ENCODE measurements around the gene GLT6D1.

The GLT6D1 gene

GRCh38 chr9:135588886-135589595 lies 50.3 kb downstream of the GLT6D1 start:
- no peak for DNase-seq (ENCODE audit: insufficient read length, low spot score)
- FAIRE-seq, result no peak

DNA sequence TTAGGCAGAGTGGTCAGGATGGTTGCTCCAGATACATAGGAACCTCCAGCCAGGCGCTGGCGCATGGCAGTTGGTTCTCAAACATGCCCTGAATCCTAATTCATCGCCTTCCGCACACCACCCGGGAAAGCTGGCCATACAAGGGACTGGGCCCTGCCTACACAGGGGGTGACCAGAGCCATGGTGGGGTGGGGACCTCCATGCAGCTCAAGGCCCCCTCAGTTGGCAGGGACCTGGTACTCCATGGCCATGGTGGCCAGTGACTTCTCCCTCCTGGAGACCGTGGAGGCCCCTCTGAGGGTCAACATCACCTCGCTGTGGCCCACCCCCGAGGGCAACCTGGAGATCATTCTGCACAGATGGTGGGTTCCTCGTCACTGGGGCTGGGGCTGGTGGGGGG lies 51.0 kb downstream of the GLT6D1 start:
- no peak for DNase-seq (ENCODE audit: insufficient read length, low spot score)

DNA sequence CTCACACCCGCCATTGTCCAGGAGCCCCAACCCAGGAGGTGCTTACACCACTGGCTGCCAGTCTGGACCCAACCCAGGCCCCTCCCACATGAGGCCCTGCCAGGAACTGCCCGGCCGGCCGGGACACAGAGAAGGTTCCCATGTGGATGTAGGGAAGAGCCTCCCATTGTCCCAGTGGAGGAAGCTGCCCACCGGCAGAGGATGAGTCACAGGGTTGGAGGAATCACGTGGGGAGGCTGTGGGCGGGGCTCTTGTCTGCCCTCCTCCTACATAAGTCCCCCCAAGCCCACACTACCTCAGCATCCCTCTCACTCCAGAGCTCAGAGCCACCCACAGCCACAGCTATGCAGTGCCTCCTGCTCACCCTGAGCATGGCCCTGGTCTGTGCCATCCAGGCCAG lies 51.7 kb downstream of the GLT6D1 start:
- DNase-seq (ENCODE audit: insufficient read length, low spot score) (no peak), FAIRE-seq (no peak)

More for the DNA sequence above, 51.0 kb downstream of the GLT6D1 start:
- FAIRE-seq, result no peak

GRCh38 chr9:135586601-135587109 lies 52.7 kb downstream of the GLT6D1 start:
- DNase-seq (ENCODE audit: insufficient read length, low spot score), result no peak
- no peak for FAIRE-seq

DNA sequence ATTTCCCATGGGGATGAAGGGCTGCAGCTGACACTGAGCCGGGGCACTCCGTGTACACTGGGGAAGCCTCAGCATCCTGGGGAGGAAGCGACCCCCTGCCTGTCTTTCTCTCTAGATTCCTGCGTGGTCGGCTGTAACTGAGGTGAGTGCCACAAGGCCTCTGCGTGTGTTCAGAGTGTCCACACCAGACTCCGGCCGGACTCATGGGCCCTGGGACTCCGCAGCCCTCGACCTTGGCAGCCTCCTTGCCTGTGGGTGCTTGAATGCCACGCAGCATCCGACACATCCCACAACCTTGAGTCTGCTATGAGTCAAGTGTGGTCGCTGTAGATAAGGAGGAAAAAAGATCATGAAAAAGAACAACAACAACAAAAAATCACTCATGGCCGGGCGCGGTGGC lies 54.4 kb downstream of the GLT6D1 start:
- DNase-seq (ENCODE audit: insufficient read length, low spot score) (no peak), FAIRE-seq (no peak)

DNA sequence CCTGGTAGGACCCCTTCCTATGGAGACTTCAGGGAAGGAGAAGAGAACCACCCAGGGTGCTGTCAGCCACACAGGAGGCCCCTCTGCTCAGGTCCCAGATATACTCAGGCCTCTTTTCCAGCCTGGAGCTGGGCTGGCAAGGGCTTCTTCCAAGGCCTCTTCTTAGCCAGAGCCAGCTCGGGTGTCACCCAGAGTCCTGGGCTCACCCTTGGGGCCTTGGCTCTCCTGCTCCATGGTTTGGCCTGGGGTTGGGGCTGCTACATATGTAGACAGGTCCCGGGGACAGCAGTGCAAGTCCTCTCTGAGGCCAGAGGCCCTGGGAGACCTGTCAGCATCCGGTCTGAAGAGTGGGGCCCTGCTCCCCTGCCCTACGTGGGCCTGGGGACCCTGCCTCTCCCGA lies 55.0 kb downstream of the GLT6D1 start:
- DNase-seq (ENCODE audit: insufficient read length, low spot score), result no peak
- FAIRE-seq, result no peak

DNA sequence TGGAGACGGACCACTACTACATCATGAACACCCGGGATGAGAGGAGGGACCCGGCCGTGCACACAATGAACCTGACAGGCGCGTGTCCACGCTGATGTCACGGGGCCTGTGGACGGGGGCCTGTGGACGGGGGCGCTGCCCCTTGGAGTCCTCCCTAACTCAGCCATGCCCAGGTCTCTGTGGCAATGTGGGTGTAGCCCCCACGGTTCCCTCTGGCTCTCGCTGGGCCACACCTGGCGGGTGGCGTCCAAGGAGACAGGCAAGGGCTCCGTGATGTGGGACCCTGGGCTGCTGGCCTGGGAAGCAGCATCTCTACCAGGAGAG lies 55.7 kb downstream of the GLT6D1 start:
- DNase-seq (ENCODE audit: insufficient read length, low spot score) (no peak), FAIRE-seq (no peak)

- no peak for DNase-seq (ENCODE audit: insufficient read length, low spot score)
- FAIRE-seq, result no peak
Measured at GRCh38 chr9:135582966-135583687, 56.2 kb downstream of the GLT6D1 start.

- no peak for FAIRE-seq
- no peak for DNase-seq (ENCODE audit: insufficient read length, low spot score)
Measured at GRCh38 chr9:135582541-135582940, 56.8 kb downstream of the GLT6D1 start.

DNA sequence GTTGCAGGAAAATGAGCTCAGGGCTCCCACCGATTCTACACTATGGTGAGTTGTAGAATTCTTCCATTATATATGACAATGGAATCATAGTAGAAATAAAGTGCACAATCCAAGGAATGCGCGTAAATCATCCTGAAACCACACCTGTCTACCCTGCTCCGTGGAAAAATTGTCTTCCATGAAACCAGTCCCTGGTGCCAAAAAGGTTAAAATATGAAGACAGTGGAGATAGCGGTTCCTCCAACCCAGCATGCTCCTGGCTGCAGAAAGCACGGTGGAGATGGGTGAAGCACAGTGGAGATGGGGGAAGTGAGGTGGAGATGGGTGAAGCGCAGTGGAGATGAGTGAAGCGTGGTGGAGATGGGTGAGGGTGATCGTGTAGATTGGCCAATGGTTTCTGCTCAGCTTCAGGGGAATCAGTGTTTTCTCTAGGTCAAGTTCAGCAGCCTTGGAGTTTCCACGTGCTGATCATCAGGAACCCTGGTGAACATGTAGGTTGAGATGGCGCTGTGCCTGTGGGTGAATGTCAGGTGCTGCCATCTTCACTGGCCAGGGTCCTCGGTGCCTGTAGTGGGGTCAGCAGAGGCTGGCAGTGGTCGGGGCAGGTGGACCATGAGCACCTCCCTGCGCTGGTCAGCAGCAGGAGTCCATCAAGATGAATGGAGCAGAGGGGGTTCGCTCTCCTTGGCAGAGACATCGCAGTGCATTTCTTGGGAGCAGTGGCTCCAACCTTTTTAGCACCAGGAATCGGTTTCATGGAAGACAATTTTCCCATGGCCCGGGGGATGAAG lies 57.5 kb downstream of the GLT6D1 start:
- DNase-seq (ENCODE audit: insufficient read length, low spot score) (no peak), FAIRE-seq (no peak)

DNA sequence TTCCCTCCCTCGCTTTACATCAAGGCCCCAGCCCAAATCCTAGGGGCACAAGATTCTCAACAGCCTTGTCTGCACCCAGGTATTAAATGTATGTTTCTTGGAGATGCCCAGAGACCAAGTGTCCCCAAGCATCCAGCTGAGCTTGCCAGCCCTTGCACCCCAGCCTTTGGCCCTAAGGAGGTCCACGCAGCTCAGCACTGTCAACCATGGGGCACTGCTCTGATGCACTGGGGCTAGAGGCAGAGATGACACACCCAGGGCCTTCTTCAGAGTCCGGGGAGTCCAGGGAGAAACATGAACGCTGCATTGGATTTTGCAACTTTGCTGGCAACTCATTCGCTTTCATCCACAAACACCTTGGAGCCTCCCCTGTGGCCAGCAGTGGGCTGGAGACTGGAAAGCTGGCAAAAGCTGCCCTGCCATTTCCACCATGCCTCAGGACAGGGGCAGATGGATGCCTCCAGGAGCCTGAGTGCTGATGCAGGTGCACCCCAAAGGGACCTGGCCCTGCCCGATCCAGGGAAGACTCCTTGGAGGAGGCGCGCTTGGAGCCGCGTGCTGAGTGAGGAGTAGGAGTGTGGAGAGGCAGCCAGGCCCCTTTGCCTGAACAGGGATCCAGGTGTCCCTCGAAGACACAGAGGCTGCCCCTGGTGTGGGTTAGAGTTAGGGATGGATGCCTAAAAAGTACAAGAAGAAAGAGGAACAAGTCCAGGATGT lies 58.5 kb downstream of the GLT6D1 start:
- FAIRE-seq (no peak), DNase-seq (ENCODE audit: insufficient read length, low spot score) (no peak)

- no peak for DNase-seq (ENCODE audit: insufficient read length, low spot score)
Measured at GRCh38 chr9:135579889-135580660, 59.3 kb downstream of the GLT6D1 start.

GRCh38 chr9:135579356-135579755 lies 60.0 kb downstream of the GLT6D1 start:
- FAIRE-seq, result no peak
- no peak for DNase-seq (ENCODE audit: insufficient read length, low spot score)

More at GRCh38 chr9:135579889-135580660, 59.3 kb downstream of the GLT6D1 start:
- no peak for FAIRE-seq

GRCh38 chr9:135577256-135577655 lies 62.1 kb downstream of the GLT6D1 start:
- no peak for FAIRE-seq
- no peak for DNase-seq (ENCODE audit: insufficient read length, low spot score)

DNA sequence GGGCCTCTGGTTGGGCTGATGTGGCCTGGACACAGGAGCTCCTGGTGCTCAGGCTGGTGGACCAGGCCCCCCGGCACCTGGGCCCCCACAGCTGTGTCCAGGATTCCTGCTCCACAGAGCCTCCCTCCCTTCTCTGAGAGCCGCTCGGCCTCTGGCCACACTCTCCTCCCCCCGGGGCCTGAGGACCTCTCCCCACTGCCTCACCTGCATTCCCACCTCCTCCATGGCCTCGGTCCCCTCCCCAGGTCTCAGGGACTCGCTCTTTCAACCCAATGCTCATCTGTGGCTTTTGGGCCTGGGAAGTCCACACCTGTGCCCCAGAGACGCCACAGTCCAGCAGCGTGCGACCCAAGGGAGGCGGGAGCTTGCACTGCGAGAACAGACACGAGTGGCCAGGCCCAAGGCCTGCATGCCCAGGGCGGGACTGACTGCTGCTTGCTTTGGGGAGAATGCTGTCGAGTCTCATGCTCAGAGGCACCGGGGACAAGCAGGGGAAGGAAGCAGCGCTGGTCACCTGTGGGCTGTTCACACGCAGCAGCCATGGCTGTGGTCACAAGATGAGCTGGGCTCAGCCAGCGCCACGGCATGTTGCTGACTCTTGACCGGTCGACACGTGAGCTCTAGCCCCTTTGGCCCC lies 63.2 kb downstream of the GLT6D1 start:
- no peak for FAIRE-seq
- no peak for DNase-seq (ENCODE audit: insufficient read length, low spot score)

- FAIRE-seq, result no peak
Measured at GRCh38 chr9:135574943-135575342, 64.4 kb downstream of the GLT6D1 start.

GRCh38 chr9:135574331-135574730 lies 65.0 kb downstream of the GLT6D1 start:
- DNase-seq (ENCODE audit: insufficient read length, low spot score), result no peak
- FAIRE-seq, result no peak

More at GRCh38 chr9:135574943-135575342, 64.4 kb downstream of the GLT6D1 start:
- DNase-seq (ENCODE audit: insufficient read length, low spot score), result no peak

Measured in GM19239 (cell line).